PFSK-1 (cell line): ENCODE measurements around the gene GTPBP6.

Experiments used
- POLR2AphosphoS5 ChIP-seq: IDR thresholded peaks from 2 replicates; pipeline ENCODE4 v1.6.1; 2012; ENCODE audit warnings: low read depth, mild to moderate bottlenecking, control low read depth, low read length, moderate library complexity
- REST ChIP-seq, 2 experiments: IDR thresholded peaks; 2 replicates each; pipeline versions ENCODE4 v1.6.1 to v1.8.0; 2011 to 2012; ENCODE audit warnings: low read depth in 2 of 2, low read length in 2 of 2, control low read depth in 1 of 2, inconsistent platforms in 1 of 2, mild to moderate bottlenecking in 1 of 2, moderate library complexity in 1 of 2; ENCODE audit not compliant: insufficient read depth in 1 of 2
- SIN3A ChIP-seq: IDR thresholded peaks from 2 replicates; pipeline ENCODE4 v1.6.1; 2012; ENCODE audit warnings: mild to moderate bottlenecking, low read length, moderate library complexity, borderline replicate concordance; ENCODE audit not compliant: insufficient read depth
- TAF1 ChIP-seq: IDR thresholded peaks from 2 replicates; pipeline ENCODE4 v1.6.1; 2012; ENCODE audit warnings: low read length, control low read depth, borderline replicate concordance; ENCODE audit not compliant: insufficient read depth

- TF ChIP-seq REST (IDR thresholded peaks at IDR 0.05; ENCODE audit: insufficient read depth in 1 of 2, low read depth in 2 of 2, low read length in 2 of 2) (no peak), SIN3A (no peak), POLR2AphosphoS5 (no peak), TAF1 (no peak)
Observed at GRCh38 chrX:331825-332495, 13.4 kb upstream of the GTPBP6 start.
